GM21381 (cell line): ENCODE results near the gene FXYD4.
"Not testable (repeated sequence)": the region's sequence is repeated elsewhere in the genome, so short reads cannot be mapped to it uniquely, and the experiment has no call there.

Source experiments
- ATAC-seq: cut with Tn5 transposase; IDR thresholded peaks from one replicate; pipeline ENCODE4 v1.9.1; 2021; ENCODE audit warnings: mild to moderate bottlenecking, moderate library complexity; ENCODE audit not compliant: unreplicated experiment

The FXYD4 gene

GRCh38 chr10:43415544-43415943 lies 44.1 kb downstream of the FXYD4 start:
- ATAC-seq, result no peak

- no peak for ATAC-seq
Measured at GRCh38 chr10:43417950-43418768, 46.7 kb downstream of the FXYD4 start.

GRCh38 chr10:43419997-43420368 lies 48.5 kb downstream of the FXYD4 start:
- no peak for ATAC-seq

- ATAC-seq, result peak; percentile 84
Measured at GRCh38 chr10:43420369-43421200, 49.1 kb downstream of the FXYD4 start.

- no peak for ATAC-seq
Measured at GRCh38 chr10:43421201-43421507, 49.7 kb downstream of the FXYD4 start.

GRCh38 chr10:43421519-43421918 lies 50.1 kb downstream of the FXYD4 start:
- ATAC-seq, result no peak

- ATAC-seq, result not testable (repeated sequence)
Measured at GRCh38 chr10:43421944-43422343, 50.5 kb downstream of the FXYD4 start.

GRCh38 chr10:43424416-43424815 lies 53.0 kb downstream of the FXYD4 start:
- no peak for ATAC-seq
